ENCODE data around the gene PDE12. TPM values are rescaled to one million over a fixed set of nuclear protein-coding genes. Genes with fewer than 3 reads are reported as not detected.

PDE12 gene

DNA sequence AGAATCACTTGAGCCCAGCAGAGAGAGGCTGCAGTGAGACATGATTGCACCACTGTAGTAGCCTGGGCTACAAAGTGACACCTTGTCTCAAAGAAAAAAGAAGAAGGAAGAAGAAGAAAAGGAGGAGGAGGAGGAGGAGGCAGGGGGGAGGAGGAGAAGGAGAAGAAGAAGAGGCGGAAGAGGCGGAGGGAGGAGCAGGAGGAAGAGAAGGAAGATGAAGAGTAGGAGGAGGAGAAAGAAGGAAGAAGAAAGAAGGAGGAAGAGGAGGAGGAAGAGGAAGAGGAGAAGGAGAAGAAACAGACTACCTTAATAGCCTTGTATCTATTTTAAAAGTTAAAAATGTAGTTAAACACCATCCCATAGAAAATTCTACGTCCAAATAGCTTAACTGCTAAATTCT, 60.2 kb downstream of the PDE12 start:
- WGBS, 2 donors (ENCODE audit: extremely low coverage in 2 of 2, insufficient read length in 2 of 2, insufficient replicate concordance in 1 of 2) = 0% methylated on average over 1 of the region's 3 CpGs; no CpG with 5 or more reads in 1 of the 2 donors
- Histone ChIP-seq H3K79me1 (ENCODE audit: low read depth, low read length) (no peaks in the 10 kb centered on the region), H3K36me3 (replicated peaks in 1 of 2; ENCODE audit: control insufficient read depth in 2 of 2, insufficient read depth in 2 of 2, low read length in 2 of 2) (no peaks in the 10 kb centered on the region), H2BK15ac (ENCODE audit: low read length) (no peak overlapping the region), H4K91ac (ENCODE audit: low read depth, low read length, poor library complexity) (no peak overlapping the region), H4K8ac (ENCODE audit: low read depth, low read length) (no peak overlapping the region), H3K4me1 (ENCODE audit: control insufficient read depth in 2 of 2, insufficient read depth in 1 of 2, low read depth in 1 of 2, low read length in 2 of 2) (no peaks in the 10 kb centered on the region), H3K4me3 (ENCODE audit: low read length in 2 of 2) (no peak overlapping the region), H3K27me3 (ENCODE audit: control insufficient read depth in 3 of 3, insufficient read depth in 3 of 3, low read depth in 1 of 3, low read length in 3 of 3) (no peaks in the 10 kb centered on the region), H3K18ac (ENCODE audit: low read length) (no peak overlapping the region), H2BK5ac (ENCODE audit: low read length) (no peak overlapping the region), H2AK5ac (ENCODE audit: low read depth, low read length) (no peak overlapping the region), H2AFZ (ENCODE audit: low read length) (no peak overlapping the region), H3K23ac (ENCODE audit: low read depth, low read length, poor library complexity) (no peak overlapping the region), H3K4ac (ENCODE audit: low read length) (no peak overlapping the region), H3K14ac (ENCODE audit: low read length) (no peak overlapping the region), H3K4me2 (ENCODE audit: insufficient read depth, low read length, poor library complexity, severe bottlenecking) (no peak overlapping the region), H2BK120ac (ENCODE audit: low read depth, low read length) (no peak overlapping the region), H2BK12ac (ENCODE audit: low read length) (no peak overlapping the region), H3K9ac (ENCODE audit: low read depth, low read length, poor library complexity) (no peak overlapping the region), H3K9me3 (replicated peaks in 1 of 2; ENCODE audit: control insufficient read depth in 2 of 2, insufficient read depth in 1 of 2, low read depth in 1 of 2, low read length in 2 of 2) (peaks cover 0 to 4% of the 10 kb centered on the region in 2 donors), H3K27ac (replicated peaks; ENCODE audit: low read length) (no peak overlapping the region)
- no peak for DNase-seq (ENCODE audit: low spot score)

Small RNAs within 50 kb of the gene (small RNA-seq; reads per million reads assigned to genes)
- gene RNU6-108P (ENCODE audit: insufficient read depth) = not detected
- gene RNU6-1181P (ENCODE audit: insufficient read depth) = not detected
- gene RNU6-483P (ENCODE audit: insufficient read depth) = not detected
